Pancreas (tissue), 10 donors: ENCODE measurements around the gene RSAD2. TPM values are rescaled to one million over a fixed set of nuclear protein-coding genes. Genes with fewer than 3 reads are reported as not detected.

Experiments
- ATAC-seq, 4 donors: fragments of 200-7000 bp; cut with Tn5 transposase; one replicate each; pipeline versions ENCODE4 v1.8.0 to v1.9.1; 2020; ENCODE audit warnings: mild to moderate bottlenecking in 4 of 4, moderate library complexity in 4 of 4
- DNase-seq, 6 donors: peaks; one replicate each; pipeline ENCODE4 v3.0.0-alpha.2; 2020
- FAIRE-seq: peaks from 2 replicates; lab custom pipeline; 2012; peaks lifted over from hg19 to GRCh38; lab: Jason Lieb, UNC
- H3K27ac ChIP-seq, 4 donors: fragments of 200-600 bp; sonication (generic); 1 replicate in 3 of 4; 2 replicates in 1 of 4; pipeline versions ENCODE4 v1.5.0 to v1.8.0; 2020
- H3K27me3 ChIP-seq, 4 donors: fragments of 200-600 bp; one replicate each; pipeline ENCODE4 v1.8.0; 2021
- H3K36me3 ChIP-seq, 3 donors: fragments of 200-600 bp; sonication (generic) in 1 of 3; one replicate each; pipeline versions ENCODE4 v1.5.0 to v1.8.0; 2020 to 2021
- H3K4me1 ChIP-seq, 3 donors: fragments of 200-600 bp; one replicate each; pipeline ENCODE4 v1.8.0; 2021
- H3K4me3 ChIP-seq, 4 donors: fragments of 200-600 bp; sonication (generic) in 2 of 4; one replicate each; pipeline versions ENCODE4 v1.5.0 to v1.8.0; 2020 to 2021
- H3K9me3 ChIP-seq, 4 donors: fragments of 200-600 bp; one replicate each; pipeline ENCODE4 v1.8.0; 2021
- CTCF ChIP-seq, 4 donors: fragments of 200-600 bp; sonication (generic) in 3 of 4; IDR thresholded peaks; one replicate each; pipeline versions ENCODE4 v1.5.0 to v1.8.0; 2021; ENCODE audit warnings: antibody characterized with exemption in 4 of 4
- WGBS, 2 donors: extraction: QIAGEN DNeasy Blood & Tissue Kit; methylation state at CpG; one replicate each; pipeline ENCODE4 v1.1.7; 2013; 5-methylcytosine and 5-hydroxymethylcytosine counted together
- intact Hi-C, 3 donors: fragments of 100-400 bp; cut with DNase I; formaldehyde crosslinking; loops; one replicate each; pipeline versions ENCODE4 v1.11.1 to v1.14.2; 2022
- polyA plus RNA-seq, 2 donors: library from polyadenylated mRNA; stranded (reverse); fragments of 200-250 nt; gene quantifications; one replicate each; pipeline ENCODE4 v1.2.3, GENCODE V29; 2013
- total RNA-seq, 6 donors: library from RNA; stranded (reverse); fragmentation: NEBNext Ultra II Directional in 4 of 6; extraction: Animal tissue kit (Norgen Biotek cat#: 25700) in 4 of 6; gene quantifications; one replicate each; pipeline versions ENCODE4 v1.2.1 to v1.2.4, GENCODE V29; 2021 to 2023
- donor health status: healthy with polysubstance abuse.
- donor health status: DM: no; HTN: no; CAD: no; lungs with moderate emphysema.
- donor health status: DM: no; HTN: no; CAD: no.
- donor health status: control.
- donor health status: control.
- donor health status: Bipolar disorder and iron deficiency.
- donor health status: DM: yes; HTN: yes; CAD: no.
- donor health status: DM: no; HTN: no; CAD: no.
- donor health status: DM: no; HTN: no; CAD: no.
- donor health status: DM: yes; HTN: yes; CAD: no.

The RSAD2 gene
- total and polyA plus RNA-seq, 8 donors: 0.60 to 2.9 (median 1.9) TPM

- H3K36me3 ChIP-seq: no peaks in the 10 kb centered on the region
- intact Hi-C loops: no loop called here
- WGBS, 2 donors: 88 to 90% methylated on average over 4 of the region's 4 CpGs
- peaks cover 0 to 7% (median 0%) of the 10 kb centered on the region in 3 donors for H3K4me1 ChIP-seq
- no peaks in the 10 kb centered on the region for H3K27me3 ChIP-seq
- no peaks in the 10 kb centered on the region for H3K9me3 ChIP-seq
- no peak for FAIRE-seq
- no peak for ATAC-seq
- no peak for TF ChIP-seq CTCF (IDR thresholded peaks at IDR 0.05)
- DNase-seq: no peak
- H3K27ac ChIP-seq: no peak overlapping the region
- no peak overlapping the region for H3K4me3 ChIP-seq
Observed at GRCh38 chr2:6878549-6878948, 972 bp downstream of the RSAD2 start.

- Histone ChIP-seq H3K9me3 (no peaks in the 10 kb centered on the region), H3K4me3 (no peak overlapping the region), H3K27me3 (no peaks in the 10 kb centered on the region), H3K4me1 (peaks cover 0 to 7% (median 0%) of the 10 kb centered on the region in 3 donors), H3K36me3 (no peaks in the 10 kb centered on the region), H3K27ac (no peak overlapping the region)
- ATAC-seq (no peak), DNase-seq (no peak), FAIRE-seq (no peak)
- TF ChIP-seq CTCF (IDR thresholded peaks at IDR 0.05): no peak
- WGBS, 2 donors: 80 to 89% methylated on average over 2 of the region's 2 CpGs
- intact Hi-C loops: no loop called here
Observed at GRCh38 chr2:6879011-6879410, 1.4 kb downstream of the RSAD2 start.

- no peaks in the 10 kb centered on the region for H3K9me3 ChIP-seq
- DNase-seq (no peak), ATAC-seq (no peak), FAIRE-seq (no peak)
- no peak overlapping the region for H3K4me3 ChIP-seq
- WGBS, 2 donors: 83 to 84% methylated on average over 2 of the region's 2 CpGs
- H3K4me1 ChIP-seq: peaks cover 0 to 7% (median 0%) of the 10 kb centered on the region in 3 donors
- H3K36me3 ChIP-seq: no peaks in the 10 kb centered on the region
- no peaks in the 10 kb centered on the region for H3K27me3 ChIP-seq
- no peak for TF ChIP-seq CTCF (IDR thresholded peaks at IDR 0.05)
- intact Hi-C loops: no loop called here
- no peak overlapping the region for H3K27ac ChIP-seq
Observed at GRCh38 chr2:6880200-6880733, 2.7 kb downstream of the RSAD2 start.

GRCh38 chr2:6881046-6881445, 3.5 kb downstream of the RSAD2 start:
- Histone ChIP-seq H3K36me3 (no peaks in the 10 kb centered on the region), H3K4me1 (peaks cover 0 to 7% (median 0%) of the 10 kb centered on the region in 3 donors), H3K4me3 (no peak overlapping the region), H3K27me3 (no peaks in the 10 kb centered on the region), H3K27ac (no peak overlapping the region), H3K9me3 (no peaks in the 10 kb centered on the region)
- intact Hi-C loops: no loop called here
- no peak for ATAC-seq
- DNase-seq: no peak
- WGBS, 2 donors: 71 to 75% methylated on average over 1 of the region's 1 CpG
- no peak for TF ChIP-seq CTCF (IDR thresholded peaks at IDR 0.05)
- FAIRE-seq: no peak

- Histone ChIP-seq H3K27ac (no peak overlapping the region), H3K4me3 (no peak overlapping the region), H3K36me3 (no peaks in the 10 kb centered on the region), H3K9me3 (no peaks in the 10 kb centered on the region), H3K4me1 (peaks cover 0 to 7% (median 0%) of the 10 kb centered on the region in 3 donors), H3K27me3 (no peaks in the 10 kb centered on the region)
- ATAC-seq (no peak), FAIRE-seq (no peak), DNase-seq (no peak)
- WGBS, 2 donors: 93 to 95% methylated on average over 5 of the region's 5 CpGs
- no peak for TF ChIP-seq CTCF (IDR thresholded peaks at IDR 0.05)
- intact Hi-C loops: no loop called here
Observed at GRCh38 chr2:6881516-6881915, 3.9 kb downstream of the RSAD2 start.
